OCI-LY7 (cell line): ENCODE measurements around the gene MIA.

Experiments
- EZH2phosphoT487 ChIP-seq: fragments of 200-600 bp; sonication (generic); IDR thresholded peaks from 2 replicates; pipeline ENCODE4 v1.6.1; 2018; ENCODE audit warnings: low read depth, borderline replicate concordance, mild to moderate bottlenecking, mixed run types, antibody characterized with exemption, low read length, moderate library complexity, mixed read lengths
- TF ChIP-seq, protein P1 (sequence below): fragments of 200-600 bp; sonication (generic); conservative IDR thresholded peaks from 2 replicates; pipeline ENCODE4 v1.5.1; 2014; ENCODE audit warnings: mild to moderate bottlenecking, antibody characterized with exemption, low read length, moderate library complexity, mixed read lengths

DNA sequence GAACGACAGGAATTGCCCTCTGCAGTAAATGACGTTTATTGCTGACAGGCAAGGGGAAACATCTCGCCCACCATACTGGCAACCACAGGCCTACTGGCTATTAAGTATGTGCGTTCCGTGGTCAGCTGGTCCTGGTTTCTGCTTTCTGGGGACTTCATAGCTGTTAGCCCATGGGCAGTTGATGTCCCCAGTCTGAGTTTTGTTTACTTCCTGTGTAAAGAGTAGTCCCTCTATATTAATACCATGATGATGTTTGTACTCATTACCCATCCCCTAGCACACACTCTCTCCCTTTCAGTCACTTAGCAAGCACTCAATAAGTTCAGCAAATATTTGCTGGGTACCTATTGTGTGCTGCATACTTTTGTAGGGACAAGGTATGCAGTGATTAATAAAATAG, 6.5 kb upstream of the MIA start:
- TF ChIP-seq, protein P1, sequence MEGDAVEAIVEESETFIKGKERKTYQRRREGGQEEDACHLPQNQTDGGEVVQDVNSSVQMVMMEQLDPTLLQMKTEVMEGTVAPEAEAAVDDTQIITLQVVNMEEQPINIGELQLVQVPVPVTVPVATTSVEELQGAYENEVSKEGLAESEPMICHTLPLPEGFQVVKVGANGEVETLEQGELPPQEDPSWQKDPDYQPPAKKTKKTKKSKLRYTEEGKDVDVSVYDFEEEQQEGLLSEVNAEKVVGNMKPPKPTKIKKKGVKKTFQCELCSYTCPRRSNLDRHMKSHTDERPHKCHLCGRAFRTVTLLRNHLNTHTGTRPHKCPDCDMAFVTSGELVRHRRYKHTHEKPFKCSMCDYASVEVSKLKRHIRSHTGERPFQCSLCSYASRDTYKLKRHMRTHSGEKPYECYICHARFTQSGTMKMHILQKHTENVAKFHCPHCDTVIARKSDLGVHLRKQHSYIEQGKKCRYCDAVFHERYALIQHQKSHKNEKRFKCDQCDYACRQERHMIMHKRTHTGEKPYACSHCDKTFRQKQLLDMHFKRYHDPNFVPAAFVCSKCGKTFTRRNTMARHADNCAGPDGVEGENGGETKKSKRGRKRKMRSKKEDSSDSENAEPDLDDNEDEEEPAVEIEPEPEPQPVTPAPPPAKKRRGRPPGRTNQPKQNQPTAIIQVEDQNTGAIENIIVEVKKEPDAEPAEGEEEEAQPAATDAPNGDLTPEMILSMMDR = no peak
- TF ChIP-seq EZH2phosphoT487 = no peak
